A549 (cell line): ENCODE measurements around the gene LRRD1. TPM values are rescaled to one million over a fixed set of nuclear protein-coding genes. Genes with fewer than 3 reads are reported as not detected.

Experiments used
- ATAC-seq, 2 experiments: fragments of 200-7000 bp in 1 of 2; fragments of >200 bp in 1 of 2; cut with Nextera tagmentation in 1 of 2; cut with Tn5 transposase in 1 of 2; 3 replicates each; pipeline versions ENCODE4 v1.8.0 to v1.9.1; 2018 to 2020; ENCODE audit warnings: mild to moderate bottlenecking in 1 of 2, moderate library complexity in 1 of 2
- CTCF ChIA-PET: fragments of 300-600 bp; sonication (Branson Sonifier 250); formaldehyde crosslinking; extraction: SDS; loops from one replicate; lab custom pipeline; 2021; ENCODE audit warnings: antibody characterized with exemption, inconsistent platforms; lab: Yijun Ruan, JAX
- POLR2A ChIA-PET: fragments of 350-600 bp; formaldehyde crosslinking; extraction: SDS; loops from one replicate; lab custom pipeline; 2021; ENCODE audit warnings: antibody characterized with exemption, inconsistent platforms; lab: Yijun Ruan, JAX
- DNase-seq, 2 experiments: peaks; one replicate each; pipeline versions ENCODE4 v3.0.0 to v3.0.0-alpha.2; 2011 to 2016; ENCODE audit warnings: low read depth in 1 of 2, low spot score in 1 of 2
- FAIRE-seq: peaks from 2 replicates; lab custom pipeline; 2011; peaks lifted over from hg19 to GRCh38; lab: Jason Lieb, UNC
- H3K27ac ChIP-seq, 2 experiments: fragments of >200 bp; sonication (Bioruptor Twin); formaldehyde crosslinking; 3 replicates each; pipeline ENCODE4 v1.5.1; 2016 to 2017
- H3K4me1 ChIP-seq: fragments of >200 bp; sonication (Bioruptor Twin); formaldehyde crosslinking; 3 replicates; pipeline ENCODE4 v1.6.1; 2016
- H3K4me2 ChIP-seq: fragments of >200 bp; sonication (Bioruptor Twin); formaldehyde crosslinking; 3 replicates; pipeline ENCODE4 v1.6.1; 2016
- H3K4me3 ChIP-seq: fragments of >200 bp; sonication (Bioruptor Twin); formaldehyde crosslinking; 3 replicates; pipeline ENCODE4 v1.5.1; 2016
- H3K9me3 ChIP-seq: fragments of >200 bp; sonication (Bioruptor Twin); formaldehyde crosslinking; 3 replicates; pipeline ENCODE4 v1.6.1; 2016
- BCL3 ChIP-seq: fragments of >200 bp; sonication (Bioruptor Twin); formaldehyde crosslinking; IDR thresholded peaks from 3 replicates; pipeline ENCODE4 v1.6.1; 2016
- BHLHE40 ChIP-seq: IDR thresholded peaks from 2 replicates; pipeline ENCODE4 v1.6.1; 2012; ENCODE audit warnings: low read depth, low read length, inconsistent platforms
- CBX2 ChIP-seq: fragments of 200-600 bp; sonication (generic); IDR thresholded peaks from 2 replicates; pipeline ENCODE4 v1.6.1; 2016; ENCODE audit warnings: low read depth, mild to moderate bottlenecking, borderline replicate concordance
- CEBPB ChIP-seq, 2 experiments: fragments of >200 bp in 1 of 2; sonication (Bioruptor Twin) in 1 of 2; formaldehyde crosslinking in 1 of 2; IDR thresholded peaks; 2 replicates each; pipeline ENCODE4 v1.6.1; 2012 to 2016
- CHD2 ChIP-seq: fragments of 150-350 bp; IDR thresholded peaks from 2 replicates; pipeline ENCODE4 v1.6.1; 2014; ENCODE audit warnings: low read length; ENCODE audit not compliant: partially characterized antibody
- CHD4 ChIP-seq: fragments of 200-600 bp; sonication (generic); IDR thresholded peaks from 2 replicates; pipeline ENCODE4 v1.6.1; 2016; ENCODE audit warnings: antibody characterized with exemption, mild to moderate bottlenecking, borderline replicate concordance
- EHF ChIP-seq: fragments of 250-450 bp; sonication (Bioruptor Pico); IDR thresholded peaks from 2 replicates; pipeline ENCODE4 v1.5.0; 2020; ENCODE audit warnings: mild to moderate bottlenecking
- EP300 ChIP-seq, 2 experiments: fragments of >200 bp; sonication (Bioruptor Twin); formaldehyde crosslinking; IDR thresholded peaks; 2 replicates in 1 of 2; 3 replicates in 1 of 2; pipeline ENCODE4 v1.6.1; 2016 to 2017
- FOSL2 ChIP-seq, 2 experiments: fragments of 450-650 bp in 1 of 2; fragments of >200 bp in 1 of 2; sonication (Bioruptor Twin) in 1 of 2; formaldehyde crosslinking; IDR thresholded peaks; 2 replicates each; pipeline versions ENCODE4 v1.5.0 to v1.6.1; 2016 to 2020; ENCODE audit warnings: mild to moderate bottlenecking in 1 of 2, moderate library complexity in 1 of 2
- FOXS1 ChIP-seq: fragments of 250-450 bp; sonication (Bioruptor Pico); IDR thresholded peaks from 2 replicates; pipeline ENCODE4 v1.5.0; 2020; ENCODE audit warnings: mild to moderate bottlenecking, moderate library complexity
- HOXA7 ChIP-seq: fragments of 250-450 bp; sonication (Bioruptor Pico); IDR thresholded peaks from 2 replicates; pipeline ENCODE4 v1.5.0; 2020; ENCODE audit warnings: mild to moderate bottlenecking, moderate library complexity
- HOXB5 ChIP-seq: fragments of 250-450 bp; sonication (Bioruptor Pico); IDR thresholded peaks from 2 replicates; pipeline ENCODE4 v1.5.0; 2020; ENCODE audit warnings: mild to moderate bottlenecking, moderate library complexity
- JUN ChIP-seq, 2 experiments: fragments of >200 bp; sonication (Bioruptor Twin); formaldehyde crosslinking; IDR thresholded peaks; 2 replicates in 1 of 2; 3 replicates in 1 of 2; pipeline ENCODE4 v1.6.1; 2016 to 2017
- KDM1A ChIP-seq: fragments of 200-600 bp; sonication (generic); IDR thresholded peaks from 2 replicates; pipeline ENCODE4 v1.6.1; 2016; ENCODE audit warnings: low read depth, mild to moderate bottlenecking
- KDM5A ChIP-seq: fragments of 200-600 bp; sonication (generic); IDR thresholded peaks from 2 replicates; pipeline ENCODE4 v1.6.1; 2016; ENCODE audit warnings: antibody characterized with exemption, mild to moderate bottlenecking
- MAZ ChIP-seq: fragments of 150-350 bp; IDR thresholded peaks from 2 replicates; pipeline ENCODE4 v1.6.1; 2014; ENCODE audit warnings: antibody characterized with exemption, low read depth, low read length, borderline replicate concordance
- MYC ChIP-seq: IDR thresholded peaks from 2 replicates; pipeline ENCODE4 v1.6.1; 2012; ENCODE audit warnings: mild to moderate bottlenecking, inconsistent platforms, low read length, improper control_type of control experiment, borderline replicate concordance
- RAD21 ChIP-seq, 2 experiments: fragments of >200 bp in 1 of 2; sonication (Bioruptor Twin) in 1 of 2; formaldehyde crosslinking in 1 of 2; IDR thresholded peaks in 1 of 2; conservative IDR thresholded peaks in 1 of 2; 2 replicates in 1 of 2; 3 replicates in 1 of 2; pipeline ENCODE4 v1.6.1; 2012 to 2018; ENCODE audit warnings: inconsistent platforms in 1 of 2
- RCOR1 ChIP-seq: fragments of 150-350 bp; IDR thresholded peaks from 2 replicates; pipeline ENCODE4 v1.6.1; 2014; ENCODE audit warnings: antibody characterized with exemption, low read length, low read depth
- RNF2 ChIP-seq: fragments of 200-600 bp; sonication (generic); IDR thresholded peaks from 2 replicates; pipeline ENCODE4 v1.6.1; 2016; ENCODE audit warnings: low read depth, mild to moderate bottlenecking, antibody characterized with exemption, moderate library complexity, borderline replicate concordance
- TFCP2L1 ChIP-seq: fragments of 250-450 bp; sonication (Bioruptor Pico); IDR thresholded peaks from 2 replicates; pipeline ENCODE4 v1.5.0; 2021; ENCODE audit warnings: mild to moderate bottlenecking
- TP53 ChIP-seq: fragments of 250-450 bp; sonication (Bioruptor Pico); IDR thresholded peaks from 2 replicates; pipeline ENCODE4 v1.5.0; 2021; ENCODE audit warnings: mild to moderate bottlenecking, moderate library complexity
- USF2 ChIP-seq: fragments of 450-650 bp; IDR thresholded peaks from 2 replicates; pipeline ENCODE4 v1.6.1; 2014; ENCODE audit warnings: antibody characterized with exemption
- ZFP36 ChIP-seq: fragments of 450-650 bp; IDR thresholded peaks from 2 replicates; pipeline ENCODE4 v1.6.1; 2014; ENCODE audit warnings: borderline replicate concordance; ENCODE audit not compliant: partially characterized antibody
- ZNF302 ChIP-seq: fragments of 250-450 bp; sonication (Bioruptor Pico); IDR thresholded peaks from 2 replicates; pipeline ENCODE4 v1.9.0; 2021; ENCODE audit warnings: inconsistent platforms, mild to moderate bottlenecking, moderate library complexity
- ZSCAN20 ChIP-seq: fragments of 250-450 bp; sonication (Bioruptor Pico); IDR thresholded peaks from 2 replicates; pipeline ENCODE4 v1.8.0; 2022; ENCODE audit warnings: mild to moderate bottlenecking, moderate library complexity
- WGBS: methylation state at CpG from one replicate; pipeline ENCODE4 v1.1.6; 2017; ENCODE audit errors: missing lambda C conversion rate; 5-methylcytosine and 5-hydroxymethylcytosine counted together
- polyA plus RNA-seq, 4 experiments: library from polyadenylated mRNA; depleted of rRNA in 3 of 4; stranded (reverse); fragments of >200 nt; fragmentation: RNase III in 1 of 4; extraction: RNeasy Plus Mini Kit Qiagen cat#74134 plus additional on column Dnase treatment in 1 of 4; gene quantifications; 2 replicates in 3 of 4; 3 replicates in 1 of 4; pipeline ENCODE4 v1.2.3, GENCODE V29; 2011 to 2017
- TF ChIP-seq, protein P1 (sequence below): IDR thresholded peaks from 2 replicates; pipeline ENCODE4 v1.6.1; 2012
- TF ChIP-seq, protein P2 (sequence below): fragments of >200 bp; sonication (Bioruptor Twin); formaldehyde crosslinking; IDR thresholded peaks from 3 replicates; pipeline ENCODE4 v1.5.1; 2016

The LRRD1 gene
- polyA plus RNA-seq, 2 of the 4 experiments (the other 2 are of a cell fraction), result not detected

DNA sequence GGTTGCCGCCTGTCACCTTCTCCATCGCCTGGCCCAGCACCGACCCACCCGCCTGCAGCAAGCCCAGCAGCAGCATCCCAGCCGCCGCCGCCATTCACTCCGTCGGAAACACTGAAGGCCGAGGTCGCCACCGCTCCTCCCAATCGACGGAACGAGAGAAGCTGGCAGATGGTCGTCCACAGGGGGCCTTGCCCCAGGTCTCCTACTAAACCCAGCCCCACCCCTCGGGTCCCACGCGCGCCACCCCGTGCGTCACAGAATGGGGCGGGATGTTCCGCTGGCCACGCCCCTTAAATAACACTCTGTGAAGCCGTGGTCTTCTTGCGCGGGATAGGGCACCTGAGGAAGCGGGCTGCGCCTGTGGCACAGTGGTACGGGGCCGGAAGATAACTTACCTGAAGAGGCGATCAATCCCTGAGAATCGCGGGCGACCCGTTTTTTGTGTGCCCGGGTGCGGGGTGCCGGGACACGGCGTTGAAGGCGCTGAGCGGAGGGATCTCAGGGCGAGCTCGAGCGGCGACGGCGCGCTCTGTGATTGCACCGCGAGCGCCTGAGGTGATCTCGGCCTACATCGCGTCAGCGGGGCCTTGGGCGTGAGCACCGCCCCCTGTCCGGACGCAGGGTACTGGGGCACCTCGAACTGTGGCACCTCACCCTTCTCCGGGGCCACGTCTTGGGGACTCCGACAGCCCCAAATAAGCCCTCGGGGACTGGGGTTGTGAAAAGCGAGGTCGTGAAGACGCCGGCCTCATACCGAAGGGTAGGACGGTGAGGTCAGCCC, 44.5 kb downstream of the LRRD1 start, which contains the start of gene CYP51A1 (continued):
- TF ChIP-seq USF2 (0 out of 2 replicates have a peak, but pooled peaks have one; percentile 20), BHLHE40 (0 out of 2 replicates have a peak, but pooled peaks have one; percentile 7), MAZ (no peak), CHD2 (peak; percentile 78), CHD4 (no peak), ZFP36 (no peak), CBX2 (no peak), ZNF302 (no peak), BCL3 (peak; percentile 84; the same call in 2 of the 3 replicates), KDM1A (no peak), MYC (peak; percentile 85; the same call in 1 of the 2 replicates), TP53 (CRISPR knock-in tag) (no peak; the same call in 1 of the 2 replicates), FOSL2 (IDR thresholded peaks at IDR 0.05) (no peak), FOSL2 (CRISPR knock-in tag; IDR thresholded peaks at IDR 0.05) (peak; percentile 41), CEBPB (IDR thresholded peaks at IDR 0.05) (peak in 1 of 2 experiments; percentile 11; a peak in 1 of 4 replicates), KDM5A (no peak), JUN (IDR thresholded peaks at IDR 0.05) (peak; percentile 68 to 87), ZSCAN20 (CRISPR knock-in tag) (no peak), RCOR1 (no peak)
- TF ChIP-seq, protein P1, sequence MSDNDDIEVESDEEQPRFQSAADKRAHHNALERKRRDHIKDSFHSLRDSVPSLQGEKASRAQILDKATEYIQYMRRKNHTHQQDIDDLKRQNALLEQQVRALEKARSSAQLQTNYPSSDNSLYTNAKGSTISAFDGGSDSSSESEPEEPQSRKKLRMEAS, result peak; percentile 93
- TF ChIP-seq, protein P2, sequence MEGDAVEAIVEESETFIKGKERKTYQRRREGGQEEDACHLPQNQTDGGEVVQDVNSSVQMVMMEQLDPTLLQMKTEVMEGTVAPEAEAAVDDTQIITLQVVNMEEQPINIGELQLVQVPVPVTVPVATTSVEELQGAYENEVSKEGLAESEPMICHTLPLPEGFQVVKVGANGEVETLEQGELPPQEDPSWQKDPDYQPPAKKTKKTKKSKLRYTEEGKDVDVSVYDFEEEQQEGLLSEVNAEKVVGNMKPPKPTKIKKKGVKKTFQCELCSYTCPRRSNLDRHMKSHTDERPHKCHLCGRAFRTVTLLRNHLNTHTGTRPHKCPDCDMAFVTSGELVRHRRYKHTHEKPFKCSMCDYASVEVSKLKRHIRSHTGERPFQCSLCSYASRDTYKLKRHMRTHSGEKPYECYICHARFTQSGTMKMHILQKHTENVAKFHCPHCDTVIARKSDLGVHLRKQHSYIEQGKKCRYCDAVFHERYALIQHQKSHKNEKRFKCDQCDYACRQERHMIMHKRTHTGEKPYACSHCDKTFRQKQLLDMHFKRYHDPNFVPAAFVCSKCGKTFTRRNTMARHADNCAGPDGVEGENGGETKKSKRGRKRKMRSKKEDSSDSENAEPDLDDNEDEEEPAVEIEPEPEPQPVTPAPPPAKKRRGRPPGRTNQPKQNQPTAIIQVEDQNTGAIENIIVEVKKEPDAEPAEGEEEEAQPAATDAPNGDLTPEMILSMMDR, result no peak

- peak overlapping the region; percentile 92 for H3K4me3 ChIP-seq
- ChIA-PET CTCF (interaction anchor here (0.6 to 2.4 kb wide), 12 partner anchors 10 to 162 kb away, joined by 3 to 21 read pairs (median 3); no protein-coding TSS in a partner anchor), POLR2A (interaction anchor here (0.9 kb wide), 1 partner anchor 313 kb away, joined by 3 read pairs; the partner anchor contains the start of gene GATAD1)
- peak overlapping the region; percentile 79 for H3K4me2 ChIP-seq
- H3K27ac ChIP-seq, result peak overlapping the region; percentile 96 to 98
- ATAC-seq, result peak; percentile 77
- no peak for TF ChIP-seq EHF
- no peak for TF ChIP-seq RNF2
- peak; percentile 36 to 37; a peak in 1 of 5 replicates for TF ChIP-seq RAD21 (conservative IDR thresholded peaks at IDR 0.05 in 1 of 2, IDR thresholded peaks at IDR 0.05 in 1 of 2)
- 0 out of 2 replicates have a peak, but pooled peaks have one; percentile 34 for TF ChIP-seq HOXB5 (CRISPR knock-in tag)
- TF ChIP-seq FOXS1 (CRISPR knock-in tag), result no peak
- TF ChIP-seq, protein P2, result peak; percentile 73
- peak; percentile 37; the same call in 1 of the 2 replicates for TF ChIP-seq TFCP2L1 (CRISPR knock-in tag)
- no peak for TF ChIP-seq FOSL2 (IDR thresholded peaks at IDR 0.05)
- peak; percentile 14; the same call in 1 of the 2 replicates for TF ChIP-seq FOSL2 (CRISPR knock-in tag; IDR thresholded peaks at IDR 0.05)
- no peak for TF ChIP-seq HOXA7 (CRISPR knock-in tag)
- TF ChIP-seq EP300 (IDR thresholded peaks at IDR 0.05), result no peak
- no peak for TF ChIP-seq CHD4
- peaks cover 13% of the 10 kb centered on the region; the same call in 2 of the 3 replicates for H3K4me1 ChIP-seq
- H3K9me3 ChIP-seq, result no peaks in the 10 kb centered on the region
- 3% methylated on average over 15 of the region's 42 CpGs for WGBS
- DNase-seq, result peak; percentile 60 to 78
- no peak for FAIRE-seq
Measured at GRCh38 chr7:92133737-92134270, 45.1 kb downstream of the LRRD1 start.
